ENCODE measurements around the gene LMNA. TPM values are rescaled to one million over a fixed set of nuclear protein-coding genes. Genes with fewer than 3 reads are reported as not detected.

LMNA gene
- total RNA-seq, 2 experiments from 2014 or later, result 435 to 455 TPM

GRCh38 chr1:156157506-156157905 is 43.0 kb downstream of the LMNA start:
- no peak overlapping the region for H3K27ac ChIP-seq (ENCODE audit: low read depth in 1 of 2, low read length in 2 of 2)
- H3K4me3 ChIP-seq (ENCODE audit: low read length), result no peak overlapping the region
- Mint-ChIP-seq H3K36me3 (ENCODE audit: low read depth) (no peaks in the 10 kb centered on the region), H3K4me3 (peak overlapping the region; percentile 62), H3K27me3 (no peaks in the 10 kb centered on the region), H3K9me3 (no peaks in the 10 kb centered on the region), H3K4me1 (ENCODE audit: low read depth) (peaks cover 73% of the 10 kb centered on the region), H3K27ac (peak overlapping the region; percentile 54)
- POLR2A ChIA-PET, result no interaction called here
- CTCF ChIA-PET, result no interaction called here
- no peak for ATAC-seq (ENCODE audit: poor library complexity)
- no peaks in the 10 kb centered on the region for H3K9me3 ChIP-seq (ENCODE audit: control insufficient read depth in 1 of 2, insufficient read depth in 1 of 2, low read length in 2 of 2)
- no peaks in the 10 kb centered on the region for H3K36me3 ChIP-seq (ENCODE audit: insufficient read depth, low read length)
- H3K27me3 ChIP-seq (ENCODE audit: control insufficient read depth in 1 of 2, insufficient read depth in 2 of 2, low read length in 2 of 2), result no peaks in the 10 kb centered on the region
- intact Hi-C loops (cut with DNase I, micrococcal nuclease), result no loop called here
- H3K4me1 ChIP-seq (ENCODE audit: insufficient read depth, low read length), result peaks cover 51% of the 10 kb centered on the region
- TF ChIP-seq CTCF (IDR thresholded peaks at IDR 0.05), result no peak
- peak in 2 of 14 experiments; percentile 42 to 57 for DNase-seq

GRCh38 chr1:156157966-156158365 is 43.5 kb downstream of the LMNA start:
- CTCF ChIA-PET, result no interaction called here

GRCh38 chr1:156160000-156160742 is 45.7 kb downstream of the LMNA start:
- POLR2A ChIA-PET, result interaction anchor here (0.6 to 2.3 kb wide), 5 partner anchors 13 to 122 kb away, joined by 3 to 11 read pairs (median 3); partner anchors contain the start of genes PMF1 and SMG5
- Mint-ChIP-seq H3K27ac (peak overlapping the region; percentile 54), H3K36me3 (ENCODE audit: low read depth) (no peaks in the 10 kb centered on the region), H3K27me3 (no peaks in the 10 kb centered on the region), H3K4me3 (peak overlapping the region; percentile 84), H3K4me1 (ENCODE audit: low read depth) (peaks cover 59% of the 10 kb centered on the region), H3K9me3 (no peaks in the 10 kb centered on the region)
- Histone ChIP-seq H3K4me3 (ENCODE audit: low read length) (peak overlapping the region; percentile 53), H3K4me1 (ENCODE audit: insufficient read depth, low read length) (peaks cover 37% of the 10 kb centered on the region), H3K36me3 (ENCODE audit: insufficient read depth, low read length) (no peaks in the 10 kb centered on the region), H3K9me3 (ENCODE audit: control insufficient read depth in 1 of 2, insufficient read depth in 1 of 2, low read length in 2 of 2) (no peaks in the 10 kb centered on the region), H3K27ac (ENCODE audit: low read depth in 1 of 2, low read length in 2 of 2) (no peak overlapping the region), H3K27me3 (ENCODE audit: control insufficient read depth in 1 of 2, insufficient read depth in 2 of 2, low read length in 2 of 2) (no peaks in the 10 kb centered on the region)
- TF ChIP-seq CTCF (IDR thresholded peaks at IDR 0.05), result no peak
- ATAC-seq (ENCODE audit: poor library complexity) (no peak), DNase-seq (peak in 1 of 14 experiments; percentile 43)
- intact Hi-C loops (cut with DNase I, micrococcal nuclease), result no loop called here
- CTCF ChIA-PET, result no interaction called here

More at GRCh38 chr1:156157966-156158365, 43.5 kb downstream of the LMNA start:
- Histone ChIP-seq H3K36me3 (ENCODE audit: insufficient read depth, low read length) (no peaks in the 10 kb centered on the region), H3K9me3 (ENCODE audit: control insufficient read depth in 1 of 2, insufficient read depth in 1 of 2, low read length in 2 of 2) (no peaks in the 10 kb centered on the region), H3K27me3 (ENCODE audit: control insufficient read depth in 1 of 2, insufficient read depth in 2 of 2, low read length in 2 of 2) (no peaks in the 10 kb centered on the region), H3K4me1 (ENCODE audit: insufficient read depth, low read length) (peaks cover 51% of the 10 kb centered on the region), H3K4me3 (ENCODE audit: low read length) (no peak overlapping the region), H3K27ac (ENCODE audit: low read depth in 1 of 2, low read length in 2 of 2) (no peak overlapping the region)
- POLR2A ChIA-PET, result no interaction called here
- no peak for TF ChIP-seq CTCF (IDR thresholded peaks at IDR 0.05)
- Mint-ChIP-seq H3K4me3 (no peak overlapping the region), H3K36me3 (ENCODE audit: low read depth) (no peaks in the 10 kb centered on the region), H3K9me3 (no peaks in the 10 kb centered on the region), H3K4me1 (ENCODE audit: low read depth) (peaks cover 73% of the 10 kb centered on the region), H3K27me3 (no peaks in the 10 kb centered on the region), H3K27ac (peak overlapping the region; percentile 54)
- ATAC-seq (ENCODE audit: poor library complexity) (no peak), DNase-seq (peak in 1 of 14 experiments; percentile 34)
- intact Hi-C loops (cut with DNase I, micrococcal nuclease), result no loop called here

All from CD4-positive, alpha-beta T cell (primary cell).